Upper lobe of left lung (tissue), 4 donors: Measurements from ENCODE around the gene OR11A1.

Experiments
- CTCF ChIP-seq, 6 experiments: fragments of 450-650 bp in 4 of 6; fragments of 200-600 bp in 2 of 6; sonication (generic) in 2 of 6; IDR thresholded peaks; one replicate each; pipeline ENCODE4 v1.5.1; 2016 to 2019; ENCODE audit warnings: antibody characterized with exemption in 6 of 6
- POLR2A ChIP-seq, 4 donors: fragments of 450-650 bp; IDR thresholded peaks; one replicate each; pipeline ENCODE4 v1.5.1; 2016 to 2017; ENCODE audit warnings: antibody characterized with exemption in 4 of 4, mild to moderate bottlenecking in 2 of 4
- POLR2AphosphoS5 ChIP-seq, 2 donors: sonication (generic); formaldehyde crosslinking; IDR thresholded peaks; one replicate each; pipeline ENCODE4 v1.5.1; 2017; ENCODE audit warnings: antibody characterized with exemption in 2 of 2

- TF ChIP-seq CTCF (IDR thresholded peaks at IDR 0.05) = no peak
- TF ChIP-seq POLR2AphosphoS5 (IDR thresholded peaks at IDR 0.05) = no peak
- no peak for TF ChIP-seq POLR2A (IDR thresholded peaks at IDR 0.05)
These were observed 30.8 kb upstream of the OR11A1 start, which contains the start of gene MAS1L for GRCh38 chr6:29487660-29488059.
